ENCODE results near the gene CDH12. TPM values are rescaled to one million over a fixed set of nuclear protein-coding genes. Genes with fewer than 3 reads are reported as not detected.
"Not testable (repeated sequence)": the region's sequence is repeated elsewhere in the genome, so short reads cannot be mapped to it uniquely, and the experiment has no call there.

The CDH12 gene
- total RNA-seq, 4 donors from 2014 or later: not detected

DNA sequence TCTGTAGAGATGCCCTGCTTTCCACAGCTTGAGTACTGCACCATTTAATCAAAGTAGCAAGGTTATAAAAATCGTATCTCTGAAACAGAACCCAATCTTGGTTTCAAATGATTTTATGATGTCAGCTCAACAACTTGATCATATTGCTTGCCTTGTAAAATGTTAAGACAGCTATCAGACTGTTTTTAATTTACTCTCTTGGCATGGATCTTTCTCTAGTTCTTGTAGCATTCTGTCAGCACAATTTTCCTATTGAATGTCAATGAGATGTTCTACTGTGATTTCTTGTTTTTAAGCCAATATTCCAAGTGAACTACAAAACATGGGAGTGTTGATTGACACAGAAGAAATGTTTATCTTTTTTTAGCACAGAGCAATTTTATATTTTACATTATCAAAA is 313.4 kb downstream of the CDH12 start:
- Histone ChIP-seq H3K27ac (no peak overlapping the region), H3K36me3 (no peaks in the 10 kb centered on the region), H3K4me3 (replicated peaks in 1 of 3) (no peak overlapping the region), H3K27me3 (no peaks in the 10 kb centered on the region), H3K9me3 (no peaks in the 10 kb centered on the region), H3K4me1 (no peaks in the 10 kb centered on the region)
- WGBS, 2 donors: 85 to 87% methylated on average over 1 of the region's 1 CpG
- intact Hi-C loops (cut with DNase I): no loop called here
- TF ChIP-seq, protein P1, sequence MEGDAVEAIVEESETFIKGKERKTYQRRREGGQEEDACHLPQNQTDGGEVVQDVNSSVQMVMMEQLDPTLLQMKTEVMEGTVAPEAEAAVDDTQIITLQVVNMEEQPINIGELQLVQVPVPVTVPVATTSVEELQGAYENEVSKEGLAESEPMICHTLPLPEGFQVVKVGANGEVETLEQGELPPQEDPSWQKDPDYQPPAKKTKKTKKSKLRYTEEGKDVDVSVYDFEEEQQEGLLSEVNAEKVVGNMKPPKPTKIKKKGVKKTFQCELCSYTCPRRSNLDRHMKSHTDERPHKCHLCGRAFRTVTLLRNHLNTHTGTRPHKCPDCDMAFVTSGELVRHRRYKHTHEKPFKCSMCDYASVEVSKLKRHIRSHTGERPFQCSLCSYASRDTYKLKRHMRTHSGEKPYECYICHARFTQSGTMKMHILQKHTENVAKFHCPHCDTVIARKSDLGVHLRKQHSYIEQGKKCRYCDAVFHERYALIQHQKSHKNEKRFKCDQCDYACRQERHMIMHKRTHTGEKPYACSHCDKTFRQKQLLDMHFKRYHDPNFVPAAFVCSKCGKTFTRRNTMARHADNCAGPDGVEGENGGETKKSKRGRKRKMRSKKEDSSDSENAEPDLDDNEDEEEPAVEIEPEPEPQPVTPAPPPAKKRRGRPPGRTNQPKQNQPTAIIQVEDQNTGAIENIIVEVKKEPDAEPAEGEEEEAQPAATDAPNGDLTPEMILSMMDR (IDR thresholded peaks at IDR 0.05): no peak
- TF ChIP-seq POLR2A (IDR thresholded peaks at IDR 0.05): no peak
- no peak for DNase-seq

DNA sequence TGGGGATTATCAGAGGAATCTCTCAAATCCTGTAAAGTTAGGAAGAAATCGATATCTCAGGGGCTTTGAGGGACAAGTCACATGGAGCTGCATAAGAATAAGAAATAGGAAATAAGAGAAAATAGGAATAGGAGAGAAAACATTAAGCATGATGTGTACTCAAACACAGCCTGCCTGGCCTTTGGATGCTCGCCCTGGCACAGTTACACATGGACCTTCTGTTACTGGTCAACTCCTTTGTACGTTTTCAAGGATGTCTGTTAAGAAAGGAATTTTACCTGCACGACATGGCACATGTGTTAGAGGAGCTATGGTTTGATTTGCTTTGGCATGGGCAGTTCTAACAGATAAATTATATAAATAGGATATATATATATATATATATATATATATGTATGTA is 321.2 kb downstream of the CDH12 start:
- 81% methylated on average over 4 of the region's 4 CpGs for WGBS, 2 donors
- TF ChIP-seq POLR2A (IDR thresholded peaks at IDR 0.05): no peak
- TF ChIP-seq, protein P1 (IDR thresholded peaks at IDR 0.05): no peak
- Histone ChIP-seq H3K36me3 (no peaks in the 10 kb centered on the region), H3K27me3 (no peaks in the 10 kb centered on the region), H3K4me1 (no peaks in the 10 kb centered on the region), H3K9me3 (no peaks in the 10 kb centered on the region), H3K27ac (no peak overlapping the region), H3K4me3 (replicated peaks in 1 of 3) (no peak overlapping the region)
- no peak for DNase-seq
- intact Hi-C loops (cut with DNase I): no loop called here

DNA sequence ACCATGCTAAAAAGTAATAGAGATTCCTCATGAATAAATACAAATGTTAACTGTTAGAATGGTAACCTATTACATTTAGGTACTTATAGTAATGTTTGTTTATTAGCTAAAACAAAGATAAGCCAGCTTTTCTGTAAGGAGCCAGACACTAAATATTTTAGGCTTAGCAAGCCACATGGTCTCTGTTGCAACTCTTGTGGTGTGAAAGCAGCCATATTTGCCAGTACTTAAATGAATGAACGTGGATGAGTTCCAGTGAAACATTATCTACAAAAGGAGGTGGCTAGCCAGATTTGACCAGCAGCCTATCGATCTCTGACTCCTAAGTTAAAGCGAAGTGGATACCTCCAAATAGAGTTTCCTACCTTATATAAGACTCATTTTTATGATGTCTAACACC is 331.6 kb downstream of the CDH12 start:
- DNase-seq: no peak
- Histone ChIP-seq H3K27ac (no peak overlapping the region), H3K36me3 (no peaks in the 10 kb centered on the region), H3K9me3 (no peaks in the 10 kb centered on the region), H3K4me3 (replicated peaks in 1 of 3) (no peak overlapping the region), H3K4me1 (no peaks in the 10 kb centered on the region), H3K27me3 (no peaks in the 10 kb centered on the region)
- intact Hi-C loops (cut with DNase I): no loop called here
- TF ChIP-seq, protein P1 (IDR thresholded peaks at IDR 0.05): no peak
- TF ChIP-seq POLR2A (IDR thresholded peaks at IDR 0.05): no peak
- WGBS, 2 donors: 76 to 81% methylated on average over 3 of the region's 3 CpGs

DNA sequence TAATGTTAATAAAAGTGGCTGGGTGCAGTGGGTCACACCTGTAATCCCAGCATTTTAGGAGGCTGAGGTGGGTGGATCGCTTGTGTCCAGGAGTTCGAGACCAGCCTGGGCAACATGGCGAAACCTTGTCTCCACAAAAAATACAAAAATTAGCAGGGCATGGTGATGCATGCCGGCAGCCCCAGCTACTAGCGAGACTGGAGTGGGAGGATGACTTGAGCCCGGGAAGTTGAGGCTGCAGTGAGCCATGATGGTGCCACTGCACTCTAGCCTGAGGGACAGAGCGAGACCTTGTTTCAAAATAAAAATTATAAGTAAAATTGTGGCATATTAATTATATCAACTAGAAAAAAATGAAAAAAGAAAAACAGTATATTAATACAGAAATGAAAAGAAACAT is 336.6 kb downstream of the CDH12 start:
- H3K27ac ChIP-seq; H3K9me3 ChIP-seq; H3K4me3 ChIP-seq (replicated peaks in 1 of 3); H3K27me3 ChIP-seq; intact Hi-C loops (cut with DNase I); DNase-seq; H3K4me1 ChIP-seq; H3K36me3 ChIP-seq: not testable (repeated sequence)
- 85 to 92% methylated on average over 7 of the region's 7 CpGs for WGBS, 2 donors

- intact Hi-C loops (cut with DNase I): no loop called here
- Histone ChIP-seq H3K9me3 (no peaks in the 10 kb centered on the region), H3K27ac (no peak overlapping the region), H3K4me3 (replicated peaks in 1 of 3) (no peak overlapping the region), H3K4me1 (no peaks in the 10 kb centered on the region), H3K36me3 (no peaks in the 10 kb centered on the region), H3K27me3 (no peaks in the 10 kb centered on the region)
- DNase-seq: no peak
- TF ChIP-seq POLR2A (IDR thresholded peaks at IDR 0.05): no peak
- TF ChIP-seq, protein P1 (IDR thresholded peaks at IDR 0.05): no peak
These were observed 338.9 kb downstream of the CDH12 start for GRCh38 chr5:22514231-22514630.

DNA sequence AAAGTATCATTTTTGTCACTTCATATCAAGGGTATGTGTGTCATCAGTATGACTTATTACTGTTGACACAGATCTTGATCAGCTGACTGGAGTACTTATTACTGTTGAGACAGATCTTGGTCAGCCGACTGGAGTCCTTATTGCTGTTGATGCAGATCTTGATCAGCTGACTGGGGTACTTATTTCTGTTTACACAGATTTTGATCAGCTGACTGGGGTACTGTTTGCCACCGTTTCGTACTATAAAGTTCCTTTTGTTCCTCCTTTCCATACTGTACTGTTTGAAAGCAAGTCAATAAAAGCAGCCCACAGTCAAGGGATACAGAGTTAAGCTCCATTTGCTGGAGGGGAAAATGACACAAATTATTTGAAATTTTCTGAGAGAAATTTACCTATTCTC is 347.3 kb downstream of the CDH12 start:
- Histone ChIP-seq H3K4me3 (replicated peaks in 1 of 3) (no peak overlapping the region), H3K27ac (no peak overlapping the region), H3K36me3 (no peaks in the 10 kb centered on the region), H3K27me3 (no peaks in the 10 kb centered on the region), H3K9me3 (no peaks in the 10 kb centered on the region), H3K4me1 (no peaks in the 10 kb centered on the region)
- 49 to 53% methylated on average over 3 of the region's 3 CpGs for WGBS, 2 donors
- intact Hi-C loops (cut with DNase I): no loop called here
- TF ChIP-seq, protein P1 (IDR thresholded peaks at IDR 0.05): no peak
- no peak for TF ChIP-seq POLR2A (IDR thresholded peaks at IDR 0.05)
- DNase-seq: no peak

Measured in thyroid gland (tissue), 4 donors.